ENCODE results near the gene FTSJ1.
"Not testable (repeated sequence)": the region's sequence is repeated elsewhere in the genome, so short reads cannot be mapped to it uniquely, and the experiment has no call there.

The FTSJ1 gene

GRCh38 chrX:48504261-48504660 is 28.3 kb downstream of the FTSJ1 start:
- DNase-seq = no peak

- no peak for DNase-seq
These were observed 29.5 kb downstream of the FTSJ1 start for GRCh38 chrX:48505481-48505880.

- no peak for DNase-seq
These were observed 31.2 kb downstream of the FTSJ1 start for GRCh38 chrX:48507246-48507645.

- DNase-seq = peak; percentile 7
These were observed 32.6 kb downstream of the FTSJ1 start, which contains the start of gene PORCN for GRCh38 chrX:48508400-48509244. Gene PORCN, plus strand, starts transcription at chrX:48508992. Its CDS starts 829 bp downstream, at chrX:48509821.

- DNase-seq = no peak
These were observed 33.2 kb downstream of the FTSJ1 start for GRCh38 chrX:48509245-48509590.

GRCh38 chrX:48509619-48510018 is 33.6 kb downstream of the FTSJ1 start:
- no peak for DNase-seq

- no peak for DNase-seq
These were observed 35.6 kb downstream of the FTSJ1 start for GRCh38 chrX:48511560-48511959.

GRCh38 chrX:48512371-48512935 is 36.5 kb downstream of the FTSJ1 start:
- no peak for DNase-seq

GRCh38 chrX:48513670-48514069 is 37.7 kb downstream of the FTSJ1 start:
- DNase-seq = no peak

- DNase-seq = no peak
These were observed 38.3 kb downstream of the FTSJ1 start for GRCh38 chrX:48514126-48514806.

- no peak for DNase-seq
These were observed 39.0 kb downstream of the FTSJ1 start for GRCh38 chrX:48514868-48515460.

- DNase-seq = no peak
These were observed 39.8 kb downstream of the FTSJ1 start for GRCh38 chrX:48515842-48516241.

GRCh38 chrX:48516285-48516684 is 40.3 kb downstream of the FTSJ1 start:
- no peak for DNase-seq

- no peak for DNase-seq
These were observed 41.0 kb downstream of the FTSJ1 start for GRCh38 chrX:48516987-48517386.

- not testable (repeated sequence) for DNase-seq
These were observed 43.5 kb downstream of the FTSJ1 start for GRCh38 chrX:48519481-48519880.

GRCh38 chrX:48520455-48520854 is 44.5 kb downstream of the FTSJ1 start:
- no peak for DNase-seq

- DNase-seq = peak; percentile 29
These were observed 45.0 kb downstream of the FTSJ1 start for GRCh38 chrX:48520976-48521352.

GRCh38 chrX:48521353-48522243 is 45.6 kb downstream of the FTSJ1 start, which contains the start of gene EBP:
Gene EBP, plus strand, starts transcription at chrX:48521808. Its CDS starts 1,964 bp downstream, at chrX:48523772.
- DNase-seq = peak; percentile 77

GRCh38 chrX:48522291-48522690 is 46.3 kb downstream of the FTSJ1 start:
- no peak for DNase-seq

GRCh38 chrX:48523682-48524081 is 47.7 kb downstream of the FTSJ1 start:
- no peak for DNase-seq

GRCh38 chrX:48525853-48526252 is 49.9 kb downstream of the FTSJ1 start:
- not testable (repeated sequence) for DNase-seq

GRCh38 chrX:48530736-48531135 is 54.7 kb downstream of the FTSJ1 start:
- DNase-seq = no peak
